ENCODE measurements around the gene CHRNA1. TPM values are rescaled to one million over a fixed set of nuclear protein-coding genes. Genes with fewer than 3 reads are reported as not detected.

CHRNA1 gene
- total and polyA plus RNA-seq, 10 of the 15 experiments (the other 5 are each of a cell fraction or from before 2014, with no cell fraction given), result 0.05 to 0.14 TPM; not detected in 8

DNA sequence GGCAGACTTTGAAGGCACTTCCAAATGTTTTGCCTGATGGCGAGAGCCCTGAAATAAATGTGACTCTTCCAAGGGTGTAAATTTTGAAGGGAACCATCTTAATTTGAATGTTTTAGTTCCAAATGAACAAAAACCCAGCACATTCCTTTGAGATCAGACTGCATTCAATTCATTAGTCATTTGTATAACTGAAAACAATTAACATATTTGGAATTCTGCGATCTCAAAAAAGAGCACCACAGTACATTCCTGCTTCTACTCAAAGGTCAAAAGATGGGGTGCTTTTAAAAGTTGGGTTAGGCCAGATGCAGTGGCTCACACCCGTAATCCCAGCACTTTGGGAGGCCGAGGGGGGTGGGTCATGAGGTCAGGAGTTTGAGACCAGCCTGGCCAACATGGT is 38.2 kb upstream of the CHRNA1 start:
- POLR2A ChIA-PET, result no interaction called here
- no peaks in the 10 kb centered on the region for H3K4me1 ChIP-seq (ENCODE audit: control insufficient read depth, insufficient read depth, low read length)
- ATAC-seq, result no peak
- 42% methylated on average over 4 of the region's 4 CpGs for WGBS (ENCODE audit: insufficient coverage, insufficient replicate concordance, low lambda C conversion rate, missing lambda C conversion rate)
- no peaks in the 10 kb centered on the region for H3K79me2 ChIP-seq (ENCODE audit: control insufficient read depth, insufficient read depth, low read length)
- no peak overlapping the region for H3K27ac ChIP-seq (ENCODE audit: control insufficient read depth, insufficient read depth)
- no peak for FAIRE-seq
- in situ Hi-C loops (cut with MboI) (no loop called here), intact Hi-C loops (cut with micrococcal nuclease; ENCODE audit: unreplicated experiment) (no loop called here)
- TF ChIP-seq STAT1 (conservative IDR thresholded peaks at IDR 0.05), result no peak
- no peak for TF ChIP-seq PAX8 (IDR thresholded peaks at IDR 0.05)
- peaks cover 0 to 1% of the 10 kb centered on the region in 2 experiments; a peak in 2 of 4 replicates for H3K27me3 ChIP-seq (replicated peaks in 1 of 2; ENCODE audit: control insufficient read depth in 2 of 2, insufficient read depth in 2 of 2, low read length in 1 of 2)
- no peak overlapping the region for H3K4me3 ChIP-seq
- CTCF ChIA-PET, result no interaction called here
- no peak overlapping the region for H2AFZ ChIP-seq (ENCODE audit: control insufficient read depth, low read depth, low read length)
- H3K36me3 ChIP-seq (ENCODE audit: control insufficient read depth in 2 of 2, insufficient read depth in 2 of 2, low read length in 1 of 2), result no peaks in the 10 kb centered on the region
- no peak overlapping the region for H3K4me2 ChIP-seq (ENCODE audit: control insufficient read depth, insufficient read depth)
- no peaks in the 10 kb centered on the region for H3K9me3 ChIP-seq (replicated peaks; ENCODE audit: control insufficient read depth, insufficient read depth, low read length)
- no peak for DNase-seq (ENCODE audit: low read depth, low spot score)
- H3K9ac ChIP-seq (ENCODE audit: control insufficient read depth, insufficient read depth, low read length), result no peak overlapping the region
- RAD21 ChIA-PET (ENCODE audit: unreplicated experiment), result no interaction called here
- BruUV-seq (replicated peaks), result no TSS peak
- SMC1A ChIA-PET (ENCODE audit: uncharacterized antibody, unreplicated experiment), result no interaction called here
- no peaks in the 10 kb centered on the region for H4K20me1 ChIP-seq (ENCODE audit: control insufficient read depth, insufficient read depth)

DNA sequence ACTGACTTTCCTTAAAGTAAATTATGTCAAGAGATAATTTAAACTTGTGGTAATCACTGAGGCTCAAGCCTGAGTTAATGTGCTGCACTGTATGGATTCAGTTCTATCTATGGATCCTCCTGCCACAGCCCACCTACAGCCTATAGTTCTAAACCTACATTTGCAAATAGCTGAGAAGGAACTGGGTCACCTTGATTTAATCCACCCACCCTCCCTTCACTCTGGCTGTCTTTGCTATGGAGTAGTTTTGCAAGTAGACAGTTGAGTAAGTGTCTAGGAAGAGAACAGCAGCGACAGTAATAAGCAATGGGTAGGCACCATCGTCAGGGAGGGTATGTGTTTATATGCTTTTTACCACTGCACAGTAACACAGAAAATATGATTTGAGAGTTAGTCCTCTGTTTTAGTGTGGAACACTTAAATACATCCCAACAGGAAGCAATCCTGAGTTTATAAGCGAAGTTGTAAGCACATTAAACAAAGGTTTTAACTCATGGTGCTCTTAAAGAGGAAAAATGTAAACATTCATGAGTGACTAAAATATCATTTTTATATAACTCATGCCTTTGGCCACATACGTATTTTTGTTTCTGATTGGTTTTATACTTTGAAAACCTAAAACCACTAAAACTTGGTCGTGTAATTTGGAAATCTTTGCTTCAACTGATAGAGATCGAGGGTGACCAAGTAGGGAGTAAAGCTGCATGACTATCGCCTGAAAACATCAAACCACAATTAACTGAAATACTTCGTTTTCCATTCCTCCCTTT is 36.3 kb upstream of the CHRNA1 start:
- Histone ChIP-seq H3K9ac (ENCODE audit: control insufficient read depth, insufficient read depth, low read length) (no peak overlapping the region), H3K9me3 (replicated peaks; ENCODE audit: control insufficient read depth, insufficient read depth, low read length) (no peaks in the 10 kb centered on the region), H3K4me3 (no peak overlapping the region), H3K79me2 (ENCODE audit: control insufficient read depth, insufficient read depth, low read length) (no peaks in the 10 kb centered on the region), H2AFZ (ENCODE audit: control insufficient read depth, low read depth, low read length) (no peak overlapping the region), H4K20me1 (ENCODE audit: control insufficient read depth, insufficient read depth) (no peaks in the 10 kb centered on the region), H3K4me2 (ENCODE audit: control insufficient read depth, insufficient read depth) (no peak overlapping the region), H3K4me1 (ENCODE audit: control insufficient read depth, insufficient read depth, low read length) (no peaks in the 10 kb centered on the region), H3K36me3 (ENCODE audit: control insufficient read depth in 2 of 2, insufficient read depth in 2 of 2, low read length in 1 of 2) (no peaks in the 10 kb centered on the region), H3K27me3 (replicated peaks in 1 of 2; ENCODE audit: control insufficient read depth in 2 of 2, insufficient read depth in 2 of 2, low read length in 1 of 2) (no peaks in the 10 kb centered on the region; a peak in 2 of 4 replicates), H3K27ac (ENCODE audit: control insufficient read depth, insufficient read depth) (no peak overlapping the region)
- ATAC-seq (no peak), FAIRE-seq (no peak), DNase-seq (ENCODE audit: low read depth, low spot score) (no peak)
- CTCF ChIA-PET, result no interaction called here
- whole genome bisulfite sequencing (ENCODE audit: insufficient coverage, insufficient replicate concordance, low lambda C conversion rate, missing lambda C conversion rate), result 30% methylated on average over 8 of the region's 8 CpGs
- BruUV-seq (replicated peaks), result no TSS peak
- RAD21 ChIA-PET (ENCODE audit: unreplicated experiment), result no interaction called here
- in situ Hi-C loops (cut with MboI) (no loop called here), intact Hi-C loops (cut with micrococcal nuclease; ENCODE audit: unreplicated experiment) (no loop called here)
- SMC1A ChIA-PET (ENCODE audit: uncharacterized antibody, unreplicated experiment), result no interaction called here
- POLR2A ChIA-PET, result no interaction called here
- TF ChIP-seq JUNB (IDR thresholded peaks at IDR 0.05) (no peak), ZNF24 (IDR thresholded peaks at IDR 0.05) (no peak), PML (IDR thresholded peaks at IDR 0.05; ENCODE audit: low read length) (no peak), BCL11A (IDR thresholded peaks at IDR 0.05; ENCODE audit: low read depth, low read length) (no peak), ZNF207 (IDR thresholded peaks at IDR 0.05; ENCODE audit: borderline replicate concordance) (no peak), YY1 (IDR thresholded peaks at IDR 0.05; ENCODE audit: low read depth, low read length) (no peak), POU2F2 (IDR thresholded peaks at IDR 0.05; ENCODE audit: borderline replicate concordance, low read depth, low read length) (no peak)
- TF ChIP-seq, protein P1, sequence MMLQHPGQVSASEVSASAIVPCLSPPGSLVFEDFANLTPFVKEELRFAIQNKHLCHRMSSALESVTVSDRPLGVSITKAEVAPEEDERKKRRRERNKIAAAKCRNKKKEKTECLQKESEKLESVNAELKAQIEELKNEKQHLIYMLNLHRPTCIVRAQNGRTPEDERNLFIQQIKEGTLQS (IDR thresholded peaks at IDR 0.05; ENCODE audit: borderline replicate concordance, extremely low read depth, low read depth, low read length), result no peak
- TF ChIP-seq, protein P2, sequence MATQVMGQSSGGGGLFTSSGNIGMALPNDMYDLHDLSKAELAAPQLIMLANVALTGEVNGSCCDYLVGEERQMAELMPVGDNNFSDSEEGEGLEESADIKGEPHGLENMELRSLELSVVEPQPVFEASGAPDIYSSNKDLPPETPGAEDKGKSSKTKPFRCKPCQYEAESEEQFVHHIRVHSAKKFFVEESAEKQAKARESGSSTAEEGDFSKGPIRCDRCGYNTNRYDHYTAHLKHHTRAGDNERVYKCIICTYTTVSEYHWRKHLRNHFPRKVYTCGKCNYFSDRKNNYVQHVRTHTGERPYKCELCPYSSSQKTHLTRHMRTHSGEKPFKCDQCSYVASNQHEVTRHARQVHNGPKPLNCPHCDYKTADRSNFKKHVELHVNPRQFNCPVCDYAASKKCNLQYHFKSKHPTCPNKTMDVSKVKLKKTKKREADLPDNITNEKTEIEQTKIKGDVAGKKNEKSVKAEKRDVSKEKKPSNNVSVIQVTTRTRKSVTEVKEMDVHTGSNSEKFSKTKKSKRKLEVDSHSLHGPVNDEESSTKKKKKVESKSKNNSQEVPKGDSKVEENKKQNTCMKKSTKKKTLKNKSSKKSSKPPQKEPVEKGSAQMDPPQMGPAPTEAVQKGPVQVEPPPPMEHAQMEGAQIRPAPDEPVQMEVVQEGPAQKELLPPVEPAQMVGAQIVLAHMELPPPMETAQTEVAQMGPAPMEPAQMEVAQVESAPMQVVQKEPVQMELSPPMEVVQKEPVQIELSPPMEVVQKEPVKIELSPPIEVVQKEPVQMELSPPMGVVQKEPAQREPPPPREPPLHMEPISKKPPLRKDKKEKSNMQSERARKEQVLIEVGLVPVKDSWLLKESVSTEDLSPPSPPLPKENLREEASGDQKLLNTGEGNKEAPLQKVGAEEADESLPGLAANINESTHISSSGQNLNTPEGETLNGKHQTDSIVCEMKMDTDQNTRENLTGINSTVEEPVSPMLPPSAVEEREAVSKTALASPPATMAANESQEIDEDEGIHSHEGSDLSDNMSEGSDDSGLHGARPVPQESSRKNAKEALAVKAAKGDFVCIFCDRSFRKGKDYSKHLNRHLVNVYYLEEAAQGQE (IDR thresholded peaks at IDR 0.05; ENCODE audit: low read depth, low read length), result no peak
- TF ChIP-seq, protein P3, sequence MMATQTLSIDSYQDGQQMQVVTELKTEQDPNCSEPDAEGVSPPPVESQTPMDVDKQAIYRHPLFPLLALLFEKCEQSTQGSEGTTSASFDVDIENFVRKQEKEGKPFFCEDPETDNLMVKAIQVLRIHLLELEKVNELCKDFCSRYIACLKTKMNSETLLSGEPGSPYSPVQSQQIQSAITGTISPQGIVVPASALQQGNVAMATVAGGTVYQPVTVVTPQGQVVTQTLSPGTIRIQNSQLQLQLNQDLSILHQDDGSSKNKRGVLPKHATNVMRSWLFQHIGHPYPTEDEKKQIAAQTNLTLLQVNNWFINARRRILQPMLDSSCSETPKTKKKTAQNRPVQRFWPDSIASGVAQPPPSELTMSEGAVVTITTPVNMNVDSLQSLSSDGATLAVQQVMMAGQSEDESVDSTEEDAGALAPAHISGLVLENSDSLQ (IDR thresholded peaks at IDR 0.05), result no peak
